Measurements from ENCODE around the gene NFASC. TPM values are rescaled to one million over a fixed set of nuclear protein-coding genes. Genes with fewer than 3 reads are reported as not detected.
A peak's percentile ranks its signal among the peaks of the same experiment; 100 is the strongest.

Gene NFASC
- total RNA-seq, 5 donors from 2014 or later (not counting 1 experiment from before 2014, with no cell fraction given), result 0.13 to 0.35 (median 0.19) TPM; not detected in 2

DNA sequence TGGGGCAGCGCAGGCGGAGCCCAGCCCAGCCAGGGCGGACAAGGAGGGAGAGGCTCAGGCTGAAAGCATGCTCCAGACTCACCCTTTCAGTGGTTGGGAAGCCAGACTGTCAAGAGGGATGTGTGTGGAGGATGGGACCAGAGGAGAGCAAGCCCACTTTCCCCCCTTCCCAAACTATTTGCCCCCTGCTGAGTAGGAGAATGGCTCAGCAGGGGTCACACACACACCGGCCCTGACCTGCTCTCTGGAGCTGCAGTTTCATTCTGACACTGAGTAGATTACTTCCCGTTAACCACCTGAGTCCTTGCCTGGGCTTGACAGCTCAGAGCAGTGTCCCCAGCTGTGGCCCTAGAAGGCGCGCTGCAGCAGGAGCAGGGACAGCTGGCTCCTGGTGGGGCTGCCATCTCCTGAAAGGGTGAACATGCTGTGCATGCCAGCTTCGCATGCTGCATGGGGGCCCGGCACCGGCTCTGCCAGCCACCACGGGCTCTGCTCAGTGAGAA is 120.7 kb downstream of the NFASC start:
- no peak overlapping the region for H3K4me3 Mint-ChIP-seq
- H3K27me3 Mint-ChIP-seq, result peaks cover 4 to 7% of the 10 kb centered on the region in 2 donors
- H3K9me3 Mint-ChIP-seq, result no peaks in the 10 kb centered on the region

DNA sequence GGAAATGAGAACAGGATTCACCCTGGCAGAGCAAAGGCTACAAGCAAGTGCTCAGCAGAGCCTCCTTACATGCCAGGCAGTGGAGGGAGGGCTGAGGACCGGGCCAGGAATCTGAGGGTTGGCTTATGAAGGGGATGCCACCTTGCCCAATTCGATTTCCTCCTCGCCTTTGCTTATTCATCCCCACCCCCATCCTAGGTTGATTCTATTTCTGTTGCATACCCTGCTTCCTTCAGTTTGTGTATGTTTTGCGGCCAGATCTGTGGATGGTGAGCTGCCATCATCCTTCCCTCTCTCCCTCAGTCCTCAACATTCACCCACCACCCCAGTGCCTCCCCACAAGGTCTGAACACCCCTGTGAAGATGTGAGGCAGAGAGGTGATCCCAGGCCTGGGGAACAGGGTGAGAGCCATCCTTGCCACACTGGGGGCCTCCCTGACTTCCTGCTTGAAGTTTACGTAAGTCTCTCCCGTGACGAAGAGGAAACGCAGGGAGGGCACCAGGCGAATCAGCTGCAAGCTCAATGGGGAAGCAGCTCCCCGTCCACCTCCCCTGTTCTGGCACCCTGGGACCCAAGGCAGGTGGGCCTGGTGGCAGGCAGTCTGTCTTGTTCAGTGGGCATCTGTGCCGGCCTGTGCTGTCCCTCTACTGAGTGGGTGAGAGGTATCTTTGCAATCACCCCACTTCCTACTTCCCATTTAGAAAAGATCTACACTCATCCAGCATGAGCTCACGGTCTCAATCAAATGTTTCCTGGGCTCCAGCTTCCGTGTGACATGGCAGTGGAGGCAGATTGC is 121.7 kb downstream of the NFASC start:
- Mint-ChIP-seq H3K27ac (no peak overlapping the region), H3K4me1 (peaks cover 11 to 15% (median 13%) of the 10 kb centered on the region in 3 donors), H3K27me3 (peaks cover 4 to 7% of the 10 kb centered on the region in 2 donors), H3K4me3 (peak overlapping the region in 2 of 3 donors; percentile 22 to 59), H3K36me3 (no peaks in the 10 kb centered on the region), H3K9me3 (no peaks in the 10 kb centered on the region)
- H3K4me3 ChIP-seq (ENCODE audit: control insufficient read depth in 1 of 2, extremely low read depth in 1 of 2, low read length in 1 of 2), result no peak overlapping the region
- peaks cover 0 to 12% of the 10 kb centered on the region in 2 experiments for H3K4me1 ChIP-seq (ENCODE audit: control insufficient read depth in 1 of 2, extremely low read depth in 1 of 2, insufficient read depth in 2 of 2, low read length in 2 of 2)
- ChIA-PET POLR2A (interaction anchor here in 1 of 2 donors (0.5 kb wide), 1 partner anchor 159 kb away, joined by 5 read pairs; no protein-coding TSS in a partner anchor), CTCF (interaction anchor here in 1 of 2 donors (1.2 kb wide), 1 partner anchor 69 kb away, joined by 7 read pairs; no protein-coding TSS in a partner anchor)
- DNase-seq (peak in 31 of 35 experiments; percentile 3 to 60 (median 20)), ATAC-seq (replicated peaks in 1 of 4) (peak in 3 of 4 experiments; percentile 22 to 84 (median 26))
- H3K9me3 ChIP-seq, result no peaks in the 10 kb centered on the region
- 26% methylated on average over 8 of the region's 13 CpGs for WGBS (ENCODE audit: insufficient coverage)
- H3K27me3 ChIP-seq (replicated peaks in 1 of 2; ENCODE audit: control insufficient read depth in 2 of 2, extremely low read depth in 1 of 2, insufficient read depth in 2 of 2, low read length in 1 of 2), result peaks cover 0 to 17% of the 10 kb centered on the region in 2 experiments
- H3K36me3 ChIP-seq (ENCODE audit: control insufficient read depth in 2 of 2, extremely low read depth in 1 of 2, insufficient read depth in 1 of 2, low read length in 1 of 2), result no peaks in the 10 kb centered on the region
- H3K27ac ChIP-seq (ENCODE audit: low read length), result no peak overlapping the region

More for the DNA sequence above, 120.7 kb downstream of the NFASC start:
- peaks cover 0 to 12% of the 10 kb centered on the region in 2 experiments for H3K4me1 ChIP-seq (ENCODE audit: control insufficient read depth in 1 of 2, extremely low read depth in 1 of 2, insufficient read depth in 2 of 2, low read length in 2 of 2)
- no peaks in the 10 kb centered on the region for H3K36me3 Mint-ChIP-seq
- POLR2A ChIA-PET, result interaction anchor here in 1 of 2 donors (0.5 kb wide), 1 partner anchor 160 kb away, joined by 5 read pairs; no protein-coding TSS in a partner anchor
- no peaks in the 10 kb centered on the region for H3K36me3 ChIP-seq (ENCODE audit: control insufficient read depth in 2 of 2, extremely low read depth in 1 of 2, insufficient read depth in 1 of 2, low read length in 1 of 2)
- no peak for ATAC-seq (replicated peaks in 1 of 4)
- H3K4me3 ChIP-seq (ENCODE audit: control insufficient read depth in 1 of 2, extremely low read depth in 1 of 2, low read length in 1 of 2), result no peak overlapping the region
- H3K4me1 Mint-ChIP-seq, result peaks cover 11 to 15% (median 13%) of the 10 kb centered on the region in 3 donors
- H3K27ac ChIP-seq (ENCODE audit: low read length), result no peak overlapping the region
- no peak for DNase-seq
- peaks cover 0 to 12% of the 10 kb centered on the region in 2 experiments for H3K27me3 ChIP-seq (replicated peaks in 1 of 2; ENCODE audit: control insufficient read depth in 2 of 2, extremely low read depth in 1 of 2, insufficient read depth in 2 of 2, low read length in 1 of 2)
- 87% methylated on average over 8 of the region's 11 CpGs for whole genome bisulfite sequencing (ENCODE audit: insufficient coverage)
- H3K9me3 ChIP-seq, result no peaks in the 10 kb centered on the region
- CTCF ChIA-PET, result no interaction called here
- no peak overlapping the region for H3K27ac Mint-ChIP-seq

DNA sequence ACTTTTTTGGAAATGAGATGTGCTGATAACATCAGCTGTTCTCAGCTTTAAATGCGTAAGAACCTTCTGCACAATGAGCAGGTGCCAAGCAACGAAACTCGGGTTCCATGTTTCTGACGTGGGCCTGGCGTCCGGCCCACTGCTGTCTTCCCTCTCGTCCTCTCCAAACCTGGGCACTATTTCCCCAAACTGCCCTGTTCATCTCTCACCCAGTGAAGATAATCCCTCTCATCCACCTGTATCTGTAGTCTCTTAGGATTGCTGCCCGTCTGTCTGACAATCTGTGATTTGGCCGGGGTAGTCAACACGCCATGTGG is 122.3 kb downstream of the NFASC start:
- no peak for ATAC-seq (replicated peaks in 1 of 4)
- 98% methylated on average over 7 of the region's 10 CpGs for WGBS (ENCODE audit: insufficient coverage)
- no peaks in the 10 kb centered on the region for H3K9me3 Mint-ChIP-seq
- H3K4me1 ChIP-seq (ENCODE audit: control insufficient read depth in 1 of 2, extremely low read depth in 1 of 2, insufficient read depth in 2 of 2, low read length in 2 of 2), result peaks cover 0 to 12% of the 10 kb centered on the region in 2 experiments
- H3K27me3 ChIP-seq (replicated peaks in 1 of 2; ENCODE audit: control insufficient read depth in 2 of 2, extremely low read depth in 1 of 2, insufficient read depth in 2 of 2, low read length in 1 of 2), result peaks cover 0 to 19% of the 10 kb centered on the region in 2 experiments
- H3K4me3 ChIP-seq (ENCODE audit: control insufficient read depth in 1 of 2, extremely low read depth in 1 of 2, low read length in 1 of 2), result no peak overlapping the region
- POLR2A ChIA-PET, result no interaction called here
- H3K4me1 Mint-ChIP-seq, result peaks cover 11 to 15% (median 13%) of the 10 kb centered on the region in 3 donors
- peaks cover 4 to 8% of the 10 kb centered on the region in 2 donors for H3K27me3 Mint-ChIP-seq
- H3K9me3 ChIP-seq, result no peaks in the 10 kb centered on the region
- CTCF ChIA-PET, result interaction anchor here in 1 of 2 donors (1.2 kb wide), 1 partner anchor 69 kb away, joined by 7 read pairs; no protein-coding TSS in a partner anchor
- DNase-seq, result no peak
- no peak overlapping the region for H3K27ac Mint-ChIP-seq
- H3K36me3 ChIP-seq (ENCODE audit: control insufficient read depth in 2 of 2, extremely low read depth in 1 of 2, insufficient read depth in 1 of 2, low read length in 1 of 2), result no peaks in the 10 kb centered on the region
- H3K36me3 Mint-ChIP-seq, result no peaks in the 10 kb centered on the region
- no peak overlapping the region for H3K27ac ChIP-seq (ENCODE audit: low read length)
- H3K4me3 Mint-ChIP-seq, result peak overlapping the region in 1 of 3 donors; percentile 59

DNA sequence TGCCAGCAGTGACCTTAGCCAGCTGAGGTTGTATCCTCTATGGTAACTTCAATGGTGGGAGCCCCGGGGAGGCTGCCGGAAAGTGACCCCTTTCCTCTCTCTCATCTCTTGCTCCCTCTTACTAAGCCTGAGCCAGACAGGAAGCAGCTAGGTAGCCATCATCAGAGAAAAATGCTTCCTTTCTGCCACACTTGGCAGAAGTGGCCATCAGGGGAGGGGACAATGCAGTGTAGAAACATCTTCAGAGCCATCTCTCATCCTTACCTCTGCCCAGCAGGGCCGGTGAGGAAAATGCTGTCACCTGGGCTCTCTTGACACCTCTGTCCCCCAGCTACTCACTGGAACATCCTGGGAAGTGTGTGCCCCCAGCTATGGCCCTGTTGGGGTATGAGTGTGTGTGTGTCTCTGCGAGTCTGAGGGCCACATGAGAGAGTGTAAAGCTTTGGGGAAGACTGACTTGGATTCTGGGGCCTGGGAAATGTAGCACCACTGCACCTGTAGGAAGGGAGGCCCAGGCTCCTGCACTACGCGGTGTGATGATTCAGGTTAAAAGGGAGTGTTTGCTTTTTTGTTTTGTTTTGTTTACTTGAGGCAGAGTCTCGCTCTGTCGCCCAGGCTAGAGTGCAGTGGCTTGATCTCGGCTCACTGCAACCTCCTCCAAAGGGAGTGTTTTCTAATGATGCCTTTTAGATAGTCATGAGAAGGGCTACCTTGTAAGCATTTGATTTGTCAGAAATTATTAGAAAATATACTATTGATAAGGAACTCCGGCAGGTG is 123.6 kb downstream of the NFASC start:
- no peak for DNase-seq
- Histone ChIP-seq H3K36me3 (ENCODE audit: control insufficient read depth in 2 of 2, extremely low read depth in 1 of 2, insufficient read depth in 1 of 2, low read length in 1 of 2) (no peaks in the 10 kb centered on the region), H3K9me3 (no peaks in the 10 kb centered on the region), H3K4me3 (ENCODE audit: control insufficient read depth in 1 of 2, extremely low read depth in 1 of 2, low read length in 1 of 2) (no peak overlapping the region), H3K27ac (ENCODE audit: low read length) (no peak overlapping the region), H3K4me1 (ENCODE audit: control insufficient read depth in 1 of 2, extremely low read depth in 1 of 2, insufficient read depth in 2 of 2, low read length in 2 of 2) (peaks cover 0 to 12% of the 10 kb centered on the region in 2 experiments), H3K27me3 (replicated peaks in 1 of 2; ENCODE audit: control insufficient read depth in 2 of 2, extremely low read depth in 1 of 2, insufficient read depth in 2 of 2, low read length in 1 of 2) (peaks cover 0 to 23% of the 10 kb centered on the region in 2 experiments)
- peaks cover 11 to 15% (median 13%) of the 10 kb centered on the region in 3 donors for H3K4me1 Mint-ChIP-seq
- no peaks in the 10 kb centered on the region for H3K36me3 Mint-ChIP-seq
- 91% methylated on average over 5 of the region's 10 CpGs for WGBS (ENCODE audit: insufficient coverage)
- POLR2A ChIA-PET, result no interaction called here
- no peak for ATAC-seq (replicated peaks in 1 of 4)
- no peaks in the 10 kb centered on the region for H3K9me3 Mint-ChIP-seq
- CTCF ChIA-PET, result no interaction called here
- peaks cover under 1 to 8% of the 10 kb centered on the region in 2 donors for H3K27me3 Mint-ChIP-seq
- H3K27ac Mint-ChIP-seq, result no peak overlapping the region
- H3K4me3 Mint-ChIP-seq, result no peak overlapping the region

DNA sequence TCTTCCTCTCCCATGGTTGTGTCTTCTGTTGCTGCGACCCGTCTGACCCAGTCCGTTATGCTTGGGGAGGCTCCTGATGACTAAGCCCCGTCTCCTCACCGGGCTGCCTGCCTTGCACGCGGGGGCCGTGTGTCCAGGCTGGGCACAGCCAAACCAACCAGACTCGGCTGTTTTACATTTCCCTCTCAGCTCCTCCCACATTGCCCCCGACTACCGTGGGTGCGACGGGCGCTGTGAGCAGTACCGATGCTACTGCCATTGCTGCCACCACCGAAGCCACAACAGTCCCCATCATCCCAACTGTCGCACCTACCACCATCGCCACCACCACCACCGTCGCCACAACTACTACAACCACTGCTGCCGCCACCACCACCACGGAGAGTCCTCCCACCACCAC is 126.3 kb downstream of the NFASC start:
- H3K36me3 ChIP-seq (ENCODE audit: control insufficient read depth in 2 of 2, extremely low read depth in 1 of 2, insufficient read depth in 1 of 2, low read length in 1 of 2), result no peaks in the 10 kb centered on the region
- no peaks in the 10 kb centered on the region for H3K36me3 Mint-ChIP-seq
- ChIA-PET POLR2A (no interaction called here), CTCF (no interaction called here)
- peaks cover 0 to 9% of the 10 kb centered on the region in 2 experiments for H3K4me1 ChIP-seq (ENCODE audit: control insufficient read depth in 1 of 2, extremely low read depth in 1 of 2, insufficient read depth in 2 of 2, low read length in 2 of 2)
- no peak overlapping the region for H3K4me3 Mint-ChIP-seq
- no peak for DNase-seq
- no peak overlapping the region for H3K4me3 ChIP-seq (ENCODE audit: control insufficient read depth in 1 of 2, extremely low read depth in 1 of 2, low read length in 1 of 2)
- no peak for ATAC-seq (replicated peaks in 1 of 4)
- no peaks in the 10 kb centered on the region for H3K9me3 ChIP-seq
- H3K27ac ChIP-seq (ENCODE audit: low read length), result no peak overlapping the region
- 86% methylated on average over 22 of the region's 22 CpGs for WGBS (ENCODE audit: insufficient coverage)
- H3K27ac Mint-ChIP-seq, result no peak overlapping the region
- peaks cover 0 to 29% of the 10 kb centered on the region in 2 experiments for H3K27me3 ChIP-seq (replicated peaks in 1 of 2; ENCODE audit: control insufficient read depth in 2 of 2, extremely low read depth in 1 of 2, insufficient read depth in 2 of 2, low read length in 1 of 2)
- no peaks in the 10 kb centered on the region for H3K9me3 Mint-ChIP-seq
- H3K27me3 Mint-ChIP-seq, result peaks cover 0 to 7% of the 10 kb centered on the region in 2 donors
- peaks cover 10 to 14% (median 11%) of the 10 kb centered on the region in 3 donors for H3K4me1 Mint-ChIP-seq
